K562 (cell line): ENCODE data around the gene TARBP2. TPM values are rescaled to one million over a fixed set of nuclear protein-coding genes. Genes with fewer than 3 reads are reported as not detected.

Source experiments
- AFF4 ChIP-seq: sonication (generic); formaldehyde crosslinking; IDR thresholded peaks from 2 replicates; pipeline ENCODE4 v1.8.0; 2023; ENCODE audit warnings: mild to moderate bottlenecking, missing genetic modification reagents
- CBFA2T3 ChIP-seq: fragments of 450-650 bp; IDR thresholded peaks from 2 replicates; pipeline ENCODE4 v1.6.1; 2017
- CREB3 ChIP-seq: fragments of 450-650 bp; conservative IDR thresholded peaks from 2 replicates; pipeline ENCODE4 v1.6.1; 2016; ENCODE audit warnings: missing genetic modification characterization, low read depth, mild to moderate bottlenecking, missing compliant biosample characterization, moderate library complexity
- CREM ChIP-seq: IDR thresholded peaks from 2 replicates; pipeline ENCODE4 v1.6.1; 2014; ENCODE audit warnings: antibody characterized with exemption, low read depth
- CTCF ChIP-seq, 3 experiments: IDR thresholded peaks in 2 of 3; conservative IDR thresholded peaks in 1 of 3; 2 replicates each; pipeline ENCODE4 v1.5.1; 2011 to 2012; ENCODE audit warnings: low read length in 3 of 3, mild to moderate bottlenecking in 3 of 3, control low read depth in 2 of 3, improper control_type of control experiment in 1 of 3, inconsistent platforms in 1 of 3, low read depth in 1 of 3, mixed read lengths in 1 of 3, moderate library complexity in 1 of 3; ENCODE audit not compliant: insufficient read depth in 2 of 3
- ETV5 ChIP-seq: sonication (generic); formaldehyde crosslinking; IDR thresholded peaks from 2 replicates; pipeline ENCODE4 v1.4.0; 2020; ENCODE audit warnings: low read depth, mild to moderate bottlenecking, missing genetic modification reagents
- ETV6 ChIP-seq, 3 experiments: fragments of 150-350 bp in 1 of 3; sonication (generic) in 1 of 3; formaldehyde crosslinking in 1 of 3; IDR thresholded peaks; 2 replicates each; pipeline versions ENCODE4 v1.6.1 to v1.8.0; 2014 to 2022; ENCODE audit warnings: borderline replicate concordance in 2 of 3, low read depth in 2 of 3, antibody characterized with exemption in 1 of 3, low read length in 1 of 3, mild to moderate bottlenecking in 1 of 3, missing genetic modification reagents in 1 of 3
- FOXA1 ChIP-seq: fragments of 450-650 bp; IDR thresholded peaks from 2 replicates; pipeline ENCODE4 v1.6.1; 2016; ENCODE audit warnings: mild to moderate bottlenecking, borderline replicate concordance
- HNRNPH1 ChIP-seq: fragments of 200-400 bp; formaldehyde crosslinking; optimal IDR thresholded peaks from 2 replicates; pipeline ENCODE3; 2017; ENCODE audit warnings: low read depth, mild to moderate bottlenecking, low read length, moderate library complexity
- MAFF ChIP-seq: IDR thresholded peaks from 2 replicates; pipeline ENCODE4 v1.6.1; 2012; ENCODE audit warnings: low read length, improper control_type of control experiment
- MEF2A ChIP-seq: IDR thresholded peaks from 2 replicates; pipeline ENCODE4 v1.6.1; 2011; ENCODE audit warnings: low read depth, mild to moderate bottlenecking, low read length, moderate library complexity; ENCODE audit not compliant: control insufficient read depth
- POLR2AphosphoS2 ChIP-seq: IDR thresholded peaks from 2 replicates; pipeline ENCODE4 v1.6.1; 2012; ENCODE audit warnings: low read length, improper control_type of control experiment
- SMC3 ChIP-seq: conservative IDR thresholded peaks from 2 replicates; pipeline ENCODE4 v1.6.1; 2011; ENCODE audit warnings: low read depth, low read length, improper control_type of control experiment; ENCODE audit not compliant: insufficient read depth
- TFAP4 ChIP-seq: sonication (generic); formaldehyde crosslinking; IDR thresholded peaks from 2 replicates; pipeline ENCODE4 v1.8.0; 2022; ENCODE audit warnings: missing genetic modification reagents, mild to moderate bottlenecking, moderate library complexity, borderline replicate concordance
- THRB ChIP-seq: fragments of 450-650 bp; formaldehyde crosslinking; conservative IDR thresholded peaks from 2 replicates; pipeline ENCODE4 v1.4.0; 2022; ENCODE audit warnings: mild to moderate bottlenecking, missing genetic modification characterization
- ZNF551 ChIP-seq: fragments of 250-450 bp; sonication (Bioruptor Pico); IDR thresholded peaks from 2 replicates; pipeline ENCODE4 v1.5.0; 2021; ENCODE audit warnings: mild to moderate bottlenecking, moderate library complexity
- ZZZ3 ChIP-seq: fragments of 450-650 bp; IDR thresholded peaks from 2 replicates; pipeline ENCODE4 v1.6.1; 2016; ENCODE audit warnings: antibody characterized with exemption, mild to moderate bottlenecking, moderate library complexity
- polyA plus RNA-seq, 8 experiments: library from polyadenylated mRNA; depleted of rRNA in 4 of 8; stranded (reverse) in 5 of 8; unstranded in 3 of 8; fragments of >200 nt; fragmentation: Nextera tagmentation in 2 of 8; fragmentation: Illumina TruSeq in 1 of 8; extraction: Ambion mirVana in 2 of 8; extraction: Trizol in 1 of 8; gene quantifications; 2 replicates each; pipeline versions ENCODE4 v1.2.1 to v1.2.3, GENCODE V29; 2011 to 2014; ENCODE audit warnings: inconsistent platforms in 1 of 8, missing spikeins in 1 of 8
- total RNA-seq, 7 experiments: library from RNA; depleted of rRNA in 6 of 7; stranded (reverse); fragments of >200 nt in 6 of 7; fragmentation: Illumina TruSeq in 2 of 7; extraction: Trizol in 2 of 7; gene quantifications; 2 replicates each; pipeline versions ENCODE4 v1.2.1 to v1.2.3, GENCODE V29; 2011 to 2021; ENCODE audit warnings: low replicate concordance in 1 of 7

Gene TARBP2
- total and polyA plus RNA-seq, 9 of the 15 experiments (the other 6 are each of a cell fraction or from before 2014, with no cell fraction given) = 5.6 to 69.0 (median 44.6) TPM

GRCh38 chr12:53508534-53509170, 7.6 kb downstream of the TARBP2 start (continued):
- TF ChIP-seq ETV6 (IDR thresholded peaks at IDR 0.05; ENCODE audit: borderline replicate concordance in 1 of 2, low read depth in 2 of 2, low read length in 1 of 2) (peak in 1 of 2 experiments; percentile 26; a peak in 1 of 4 replicates), ETV6 (CRISPR knock-in tag; IDR thresholded peaks at IDR 0.05; ENCODE audit: borderline replicate concordance) (no peak), POLR2AphosphoS2 (0 out of 2 replicates have a peak, but pooled peaks have one; percentile 44), CREM (peak; percentile 22; the same call in 1 of the 2 replicates), ETV5 (CRISPR knock-in tag) (0 out of 2 replicates have a peak, but pooled peaks have one; percentile 20), FOXA1 (no peak), CBFA2T3 (no peak), TFAP4 (CRISPR knock-in tag) (peak; percentile 51; the same call in 1 of the 2 replicates), MEF2A (no peak), MAFF (0 out of 2 replicates have a peak, but pooled peaks have one; percentile 12), ZNF551 (CRISPR knock-in tag) (no peak), CTCF (IDR thresholded peaks at IDR 0.05 in 2 of 3, conservative IDR thresholded peaks at IDR 0.05 in 1 of 3; ENCODE audit: insufficient read depth in 2 of 3, low read depth in 1 of 3, low read length in 3 of 3) (peak; percentile 94 to 98 (median 95)), SMC3 (peak; percentile 95), HNRNPH1 (no peak), AFF4 (no peak), CREB3 (no peak), ZZZ3 (no peak), THRB (0 out of 2 replicates have a peak, but pooled peaks have one; percentile 24)
